Measurements from ENCODE around the gene CRB2.
A peak's percentile ranks its signal among the peaks of the same experiment; 100 is the strongest.

CRB2 gene

GRCh38 chr9:123318961-123319421 lies 37.0 kb upstream of the CRB2 start:
- Histone ChIP-seq H3K9me2 (replicated peaks; ENCODE audit: control insufficient read depth, low read length) (no peaks in the 10 kb centered on the region), H3K4me2 (ENCODE audit: low read length) (no peak overlapping the region), H3K27me3 (ENCODE audit: control insufficient read depth, low read length) (no peaks in the 10 kb centered on the region), H3K4me3 (ENCODE audit: low read length) (no peak overlapping the region), H3F3A (ENCODE audit: control insufficient read depth, insufficient read depth) (no peaks in the 10 kb centered on the region), H3K4me1 (ENCODE audit: control insufficient read depth, low read length) (peaks cover 71% of the 10 kb centered on the region), H4K20me1 (ENCODE audit: control insufficient read depth, insufficient read depth, low read depth, low read length) (no peaks in the 10 kb centered on the region), H3K9me3 (ENCODE audit: control insufficient read depth, insufficient read depth, low read length) (no peaks in the 10 kb centered on the region), H3K36me3 (ENCODE audit: control insufficient read depth, low read length) (no peaks in the 10 kb centered on the region), H3K27ac (ENCODE audit: low read depth, low read length) (no peak overlapping the region), H3K79me2 (ENCODE audit: control insufficient read depth, low read length) (no peaks in the 10 kb centered on the region)
- no peak for TF ChIP-seq EZH2phosphoT487 (IDR thresholded peaks at IDR 0.05; ENCODE audit: borderline replicate concordance, low read length)
- no peak for TF ChIP-seq CTCF (IDR thresholded peaks at IDR 0.05; ENCODE audit: low read depth, low read length, poor library complexity, severe bottlenecking)

- no peak overlapping the region for H3K27ac ChIP-seq (ENCODE audit: low read depth, low read length)
Observed at GRCh38 chr9:123319541-123320339, 36.3 kb upstream of the CRB2 start.

GRCh38 chr9:123320814-123321213 lies 35.2 kb upstream of the CRB2 start:
- Histone ChIP-seq H3K79me2 (ENCODE audit: control insufficient read depth, low read length) (no peaks in the 10 kb centered on the region), H3F3A (ENCODE audit: control insufficient read depth, insufficient read depth) (no peaks in the 10 kb centered on the region), H3K9me3 (ENCODE audit: control insufficient read depth, insufficient read depth, low read length) (no peaks in the 10 kb centered on the region), H4K20me1 (ENCODE audit: control insufficient read depth, insufficient read depth, low read depth, low read length) (no peaks in the 10 kb centered on the region), H3K27me3 (ENCODE audit: control insufficient read depth, low read length) (no peaks in the 10 kb centered on the region), H3K4me2 (ENCODE audit: low read length) (no peak overlapping the region), H3K27ac (ENCODE audit: low read depth, low read length) (no peak overlapping the region), H3K4me1 (ENCODE audit: control insufficient read depth, low read length) (peaks cover 85% of the 10 kb centered on the region), H3K4me3 (ENCODE audit: low read length) (no peak overlapping the region), H3K9me2 (replicated peaks; ENCODE audit: control insufficient read depth, low read length) (no peaks in the 10 kb centered on the region), H3K36me3 (ENCODE audit: control insufficient read depth, low read length) (no peaks in the 10 kb centered on the region)
- TF ChIP-seq EZH2phosphoT487 (IDR thresholded peaks at IDR 0.05; ENCODE audit: borderline replicate concordance, low read length) (no peak), CTCF (IDR thresholded peaks at IDR 0.05; ENCODE audit: low read depth, low read length, poor library complexity, severe bottlenecking) (peak; percentile 56)

More at GRCh38 chr9:123319541-123320339, 36.3 kb upstream of the CRB2 start:
- Histone ChIP-seq H3K79me2 (ENCODE audit: control insufficient read depth, low read length) (no peaks in the 10 kb centered on the region), H3K27me3 (ENCODE audit: control insufficient read depth, low read length) (no peaks in the 10 kb centered on the region), H3K9me2 (replicated peaks; ENCODE audit: control insufficient read depth, low read length) (no peaks in the 10 kb centered on the region), H3K4me2 (ENCODE audit: low read length) (no peak overlapping the region), H3K4me3 (ENCODE audit: low read length) (no peak overlapping the region), H3K36me3 (ENCODE audit: control insufficient read depth, low read length) (no peaks in the 10 kb centered on the region), H3K9me3 (ENCODE audit: control insufficient read depth, insufficient read depth, low read length) (no peaks in the 10 kb centered on the region), H3K4me1 (ENCODE audit: control insufficient read depth, low read length) (peaks cover 78% of the 10 kb centered on the region), H3F3A (ENCODE audit: control insufficient read depth, insufficient read depth) (no peaks in the 10 kb centered on the region), H4K20me1 (ENCODE audit: control insufficient read depth, insufficient read depth, low read depth, low read length) (no peaks in the 10 kb centered on the region)
- no peak for TF ChIP-seq EZH2phosphoT487 (IDR thresholded peaks at IDR 0.05; ENCODE audit: borderline replicate concordance, low read length)
- no peak for TF ChIP-seq CTCF (IDR thresholded peaks at IDR 0.05; ENCODE audit: low read depth, low read length, poor library complexity, severe bottlenecking)
